GM12875 (cell line): ENCODE results near the gene SNRPD3.
"Not testable (repeated sequence)": the region's sequence is repeated elsewhere in the genome, so short reads cannot be mapped to it uniquely, and the experiment has no call there.

ENCODE experiments used
- H3K4me3 ChIP-seq: one replicate; pipeline ENCODE4 v1.5.1; 2011; ENCODE audit warnings: low read depth, low read length, control low read depth
- CTCF ChIP-seq: IDR thresholded peaks from 2 replicates; pipeline ENCODE4 v1.5.1; 2011; ENCODE audit warnings: low read depth, mild to moderate bottlenecking, control low read depth, inconsistent platforms, low read length, moderate library complexity, borderline replicate concordance; ENCODE audit not compliant: insufficient read depth

Gene SNRPD3

GRCh38 chr22:24601217-24602104, 45.7 kb downstream of the SNRPD3 start:
- no peak overlapping the region for H3K4me3 ChIP-seq
- TF ChIP-seq CTCF = no peak

GRCh38 chr22:24602105-24602749, 46.4 kb downstream of the SNRPD3 start:
- not testable (repeated sequence) for H3K4me3 ChIP-seq

- not testable (repeated sequence) for H3K4me3 ChIP-seq
Measured at GRCh38 chr22:24602847-24603769, 47.3 kb downstream of the SNRPD3 start, which contains the start of gene GGT1. GGT1 (plus strand) TSS chr22:24603193; CDS start chr22:24611082, 7,889 bp downstream.

- H3K4me3 ChIP-seq = not testable (repeated sequence)
Measured at GRCh38 chr22:24603770-24604629, 48.2 kb downstream of the SNRPD3 start.

GRCh38 chr22:24606340-24606739, 50.5 kb downstream of the SNRPD3 start:
- H3K4me3 ChIP-seq = not testable (repeated sequence)

GRCh38 chr22:24607429-24607983, 51.7 kb downstream of the SNRPD3 start:
- H3K4me3 ChIP-seq = peak overlapping the region; percentile 32

- H3K4me3 ChIP-seq = peak overlapping the region; percentile 29
Measured at GRCh38 chr22:24608327-24608726, 52.5 kb downstream of the SNRPD3 start.

- H3K4me3 ChIP-seq = not testable (repeated sequence)
Measured at GRCh38 chr22:24609888-24610287, 54.1 kb downstream of the SNRPD3 start.

GRCh38 chr22:24614794-24615193, 59.0 kb downstream of the SNRPD3 start:
- H3K4me3 ChIP-seq = not testable (repeated sequence)

GRCh38 chr22:24621244-24621643, 65.4 kb downstream of the SNRPD3 start:
- H3K4me3 ChIP-seq = not testable (repeated sequence)

- not testable (repeated sequence) for H3K4me3 ChIP-seq
Measured at GRCh38 chr22:24622596-24622995, 66.8 kb downstream of the SNRPD3 start.
